GM18868 (cell line): ENCODE data around the gene MTG1.
"Not testable (repeated sequence)": the region's sequence is repeated elsewhere in the genome, so short reads cannot be mapped to it uniquely, and the experiment has no call there.

Experiments
- ATAC-seq: cut with Tn5 transposase; IDR thresholded peaks from one replicate; pipeline ENCODE4 v1.9.1; 2021; ENCODE audit warnings: mild to moderate bottlenecking, moderate library complexity; ENCODE audit not compliant: unreplicated experiment

MTG1 gene

DNA sequence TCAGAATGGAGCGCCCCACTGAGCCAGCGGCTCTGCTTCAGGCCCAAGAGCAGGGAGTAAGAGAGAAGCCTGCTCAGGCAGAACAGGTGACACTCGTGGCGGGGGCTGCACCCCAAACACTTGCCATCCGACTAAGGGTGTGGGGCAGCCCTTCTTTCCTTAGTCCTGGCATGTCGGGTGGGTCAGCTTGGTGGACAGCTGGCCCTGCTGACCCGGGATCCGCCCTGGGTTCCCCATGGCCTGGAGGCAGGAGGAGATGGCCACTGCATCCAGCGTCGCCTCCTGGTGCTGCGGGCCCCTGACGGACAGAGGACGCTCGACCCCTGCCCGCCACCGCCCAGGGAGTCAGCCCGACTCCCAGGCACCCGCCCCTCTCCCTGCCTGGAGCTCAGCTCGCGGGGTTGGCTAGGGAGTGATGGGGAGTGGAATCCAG, 16.1 kb upstream of the MTG1 start:
- no peak for ATAC-seq

DNA sequence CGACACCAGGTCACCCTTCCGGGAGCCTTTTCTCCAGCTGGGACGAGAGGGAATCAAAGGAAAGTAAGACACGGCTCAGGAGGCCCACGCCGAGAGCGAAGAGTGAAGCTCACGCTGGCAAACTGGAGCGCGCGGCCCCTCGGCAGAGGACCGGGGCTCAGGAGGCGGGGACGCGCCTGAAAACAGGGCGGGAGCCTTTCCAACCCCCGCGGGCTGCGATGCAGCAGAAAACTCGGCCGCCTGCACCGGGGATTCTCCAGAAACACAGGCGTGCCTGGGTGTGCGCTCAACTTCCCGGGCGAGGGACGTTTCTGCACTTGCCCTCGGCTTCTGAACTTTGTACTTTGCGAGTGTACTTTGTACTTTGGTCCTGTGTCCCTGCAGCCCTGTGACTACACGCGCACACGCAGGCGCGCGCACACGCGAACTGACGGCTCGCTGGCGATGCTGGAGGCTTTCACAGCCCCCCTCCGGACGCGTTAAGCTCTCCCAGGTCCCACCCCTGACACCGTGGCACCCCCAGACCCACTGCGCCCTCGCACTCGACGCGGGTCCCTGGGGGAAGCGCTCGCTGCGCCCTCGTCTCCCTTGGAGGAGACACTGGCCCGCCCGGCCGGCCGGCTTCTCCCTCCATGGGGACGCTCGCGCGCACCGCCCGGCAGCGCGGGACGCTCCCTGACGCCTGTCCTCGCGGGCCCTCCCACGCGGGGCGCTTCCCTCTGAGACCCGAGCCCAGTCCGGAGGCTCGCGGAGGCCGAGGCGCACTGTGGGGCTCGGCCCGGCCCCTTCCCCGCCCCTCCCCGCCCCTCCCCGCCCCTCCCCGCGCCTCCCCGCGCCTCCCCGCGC, 15.5 kb upstream of the MTG1 start:
- ATAC-seq = peak; percentile 42

DNA sequence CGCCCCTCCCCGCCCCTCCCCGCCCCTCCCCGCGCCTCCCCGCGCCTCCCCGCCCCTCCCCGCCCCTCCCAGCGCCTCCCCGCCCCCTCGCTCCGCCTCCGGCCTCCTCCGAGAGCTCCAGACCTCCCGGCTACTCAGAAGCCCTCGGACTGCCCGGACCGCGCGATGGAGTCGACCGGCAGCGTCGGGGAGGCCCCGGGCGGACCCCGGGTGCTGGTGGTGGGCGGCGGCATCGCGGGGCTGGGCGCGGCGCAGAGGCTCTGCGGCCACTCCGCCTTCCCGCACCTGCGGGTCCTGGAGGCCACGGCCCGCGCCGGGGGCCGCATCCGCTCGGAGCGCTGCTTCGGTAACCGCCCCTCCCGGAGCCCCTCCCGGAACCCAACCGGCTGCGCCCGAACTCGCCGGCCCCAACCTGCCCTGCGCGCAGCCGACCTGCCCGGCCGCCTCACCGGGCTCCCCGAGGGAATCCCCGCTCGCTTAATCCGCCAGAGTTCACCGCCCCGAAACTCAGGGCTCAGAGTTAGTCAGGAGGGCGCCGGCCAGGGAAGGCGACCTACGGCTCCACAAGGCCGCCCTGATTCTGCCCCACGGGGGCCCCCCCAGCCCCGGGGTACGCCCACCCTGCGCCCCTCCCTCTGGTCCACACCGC, 14.7 kb upstream of the MTG1 start, which contains the start of gene PAOX:
Gene PAOX, plus strand, starts transcription at position 111 of the 649 bp plus-strand sequence. Its CDS starts 55 bp downstream, at position 166.
- peak; percentile 49 for ATAC-seq

DNA sequence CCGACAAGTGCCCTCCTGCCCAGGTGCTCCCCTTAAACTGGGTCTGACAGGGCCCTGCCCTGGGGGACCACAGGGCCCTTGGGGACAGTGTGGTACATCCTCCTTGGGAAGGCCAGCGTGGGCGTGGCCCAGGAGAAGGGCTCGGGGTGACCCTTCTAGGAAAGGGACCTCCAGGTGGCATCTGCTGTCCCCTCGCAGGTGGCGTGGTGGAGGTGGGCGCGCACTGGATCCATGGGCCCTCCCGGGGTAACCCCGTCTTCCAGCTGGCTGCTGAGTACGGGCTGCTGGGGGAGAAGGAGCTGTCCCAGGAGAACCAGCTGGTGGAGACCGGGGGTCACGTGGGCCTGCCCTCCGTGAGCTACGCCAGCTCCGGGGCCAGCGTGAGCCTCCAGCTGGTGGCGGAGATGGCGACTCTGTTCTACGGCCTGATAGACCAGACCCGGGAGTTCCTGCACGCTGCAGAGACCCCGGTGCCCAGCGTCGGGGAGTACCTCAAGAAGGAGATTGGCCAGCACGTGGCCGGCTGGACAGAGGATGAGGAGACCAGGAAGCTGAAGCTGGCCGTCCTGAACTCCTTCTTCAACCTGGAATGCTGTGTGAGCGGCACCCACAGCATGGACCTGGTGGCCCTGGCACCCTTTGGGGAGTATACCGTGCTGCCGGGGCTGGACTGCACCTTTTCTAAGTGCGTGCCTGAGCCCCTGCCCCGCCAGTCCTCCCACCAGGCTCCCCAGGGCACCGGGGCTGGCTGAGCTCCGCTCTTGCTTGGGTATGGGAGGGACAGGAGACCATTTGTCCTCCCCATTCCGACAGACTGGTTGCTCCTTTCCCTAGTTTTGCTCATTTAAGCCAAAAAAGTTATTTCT, 13.9 kb upstream of the MTG1 start:
- ATAC-seq = no peak

DNA sequence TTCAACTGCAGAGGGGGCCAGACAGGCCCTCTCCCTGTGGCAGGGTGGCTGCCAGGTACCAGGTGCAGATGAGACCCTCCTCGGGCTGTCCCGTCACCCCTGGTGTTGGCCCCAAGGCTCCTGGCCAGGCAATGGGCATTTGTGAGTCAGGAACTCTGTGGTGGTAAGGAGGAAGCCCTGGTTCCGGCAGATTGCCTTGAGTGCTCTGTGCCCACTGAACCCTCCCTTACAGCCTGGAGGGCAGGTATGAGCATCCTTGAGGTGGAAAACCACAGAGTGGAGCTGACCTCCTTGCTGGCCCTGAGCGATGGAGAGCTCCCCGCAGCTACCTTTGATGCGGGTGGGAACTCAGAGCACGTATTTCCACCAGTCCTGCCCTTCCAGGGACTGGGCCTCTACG, 12.9 kb upstream of the MTG1 start:
- no peak for ATAC-seq

DNA sequence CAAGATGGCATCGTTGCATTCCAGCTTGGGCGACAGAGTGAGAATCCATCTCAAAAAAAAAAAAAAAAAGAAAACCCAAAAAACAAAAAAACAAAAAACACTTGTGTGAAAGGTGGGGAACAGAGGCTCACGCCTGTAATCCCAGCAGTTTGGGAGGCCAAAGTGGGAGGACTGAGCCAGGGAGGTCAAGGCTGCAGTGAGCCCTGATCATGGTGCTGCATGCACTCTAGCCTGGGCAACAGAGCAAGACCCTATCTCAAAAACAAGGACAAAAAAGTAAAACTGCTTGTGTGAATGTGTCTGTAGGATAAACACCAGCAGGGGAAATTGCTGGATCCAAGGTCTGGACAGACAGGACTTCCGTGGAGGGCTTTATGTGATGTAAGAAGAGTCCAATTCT, 10.4 kb upstream of the MTG1 start:
- ATAC-seq = no peak

DNA sequence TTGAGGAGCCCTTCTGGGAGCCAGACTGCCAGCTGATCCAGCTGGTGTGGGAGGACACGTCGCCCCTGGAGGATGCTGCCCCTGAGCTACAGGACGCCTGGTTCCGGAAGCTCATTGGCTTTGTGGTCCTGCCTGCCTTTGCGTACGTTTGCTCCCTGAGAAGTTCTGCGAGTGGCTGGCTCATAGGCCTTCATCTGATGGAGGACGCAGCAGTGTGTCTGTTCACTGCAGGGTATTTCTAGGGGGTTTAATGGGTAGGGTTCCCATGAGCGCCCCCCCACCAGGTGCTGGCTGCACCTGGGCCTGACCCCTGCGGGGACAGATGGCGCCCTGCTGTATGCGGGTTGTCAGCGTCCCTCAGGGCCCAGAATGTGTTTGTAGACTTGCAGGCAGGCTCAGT, 9.9 kb upstream of the MTG1 start:
- ATAC-seq = no peak

DNA sequence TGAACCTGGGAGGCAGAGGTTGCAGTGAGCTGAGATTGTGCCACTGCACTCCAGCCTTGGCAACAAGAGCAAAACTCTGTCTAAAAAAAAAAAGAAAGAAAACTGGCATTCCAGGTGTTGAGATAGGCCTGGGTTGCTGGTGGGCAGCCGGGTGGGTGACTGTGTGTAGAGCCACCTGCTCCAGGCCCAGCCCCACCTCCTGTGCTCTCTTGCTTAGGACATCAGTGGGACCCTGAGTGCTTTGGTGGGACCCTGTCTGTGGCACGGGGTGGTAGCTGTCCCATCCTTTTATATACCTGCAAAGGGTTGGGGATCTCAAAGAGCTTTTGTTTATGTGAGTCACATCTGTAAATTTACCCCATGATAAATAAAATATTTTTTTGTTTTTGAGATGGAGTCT, 8.7 kb upstream of the MTG1 start:
- ATAC-seq = no peak

DNA sequence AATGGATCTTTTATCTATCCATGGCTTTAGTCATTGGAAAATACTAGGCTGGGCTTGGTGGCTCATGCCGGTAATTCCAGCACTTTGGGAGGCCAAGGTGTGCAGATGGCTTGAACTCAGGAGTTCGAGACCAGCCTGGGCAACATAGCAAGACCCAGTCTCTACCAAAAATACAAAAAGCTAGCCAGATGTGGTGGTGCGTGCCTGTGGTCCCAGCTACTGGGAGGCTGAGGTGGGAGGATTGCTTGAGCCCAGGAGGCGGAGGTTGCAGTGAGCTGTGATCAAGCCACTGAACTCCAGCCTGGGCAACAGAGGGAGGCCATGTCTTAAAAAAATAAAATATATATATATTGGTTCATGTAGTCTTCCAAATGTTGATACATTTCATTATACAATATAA, 7.0 kb upstream of the MTG1 start:
- not testable (repeated sequence) for ATAC-seq

DNA sequence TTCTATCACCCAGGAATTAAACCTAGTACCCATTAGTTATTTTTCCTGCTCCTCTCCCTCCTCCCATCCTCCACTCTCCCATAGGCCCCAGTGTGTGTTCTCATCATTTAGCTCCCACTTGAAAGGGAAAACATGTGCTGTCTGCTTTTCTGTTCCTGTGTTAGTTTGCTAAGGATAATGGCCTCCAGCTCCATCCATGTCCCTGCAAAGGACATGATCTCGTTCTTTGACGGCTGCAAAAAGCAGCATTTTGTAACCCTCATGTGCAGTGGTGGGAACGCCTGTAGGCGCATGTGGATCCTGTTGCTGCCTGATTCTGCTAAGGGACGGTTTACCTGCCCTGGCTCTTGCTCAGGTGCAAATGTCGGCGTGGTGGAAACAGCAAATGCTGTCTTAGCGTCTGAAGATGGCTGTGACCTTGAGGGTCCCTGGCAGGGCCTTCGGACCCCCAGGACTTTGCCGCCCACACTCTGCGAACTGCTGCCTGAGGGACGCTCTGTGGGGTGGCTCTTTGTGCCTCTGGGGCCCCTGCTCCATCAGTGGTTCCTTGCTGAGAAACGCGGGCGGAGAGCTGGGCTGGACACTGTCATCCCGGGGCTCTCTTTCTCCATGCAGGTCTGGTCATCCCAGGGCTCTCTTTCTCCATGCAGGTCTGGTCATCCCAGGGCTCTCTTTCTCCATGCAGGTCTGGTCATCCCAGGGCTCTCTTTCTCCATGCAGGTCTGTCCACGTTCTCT, 5.6 kb upstream of the MTG1 start:
- ATAC-seq = no peak

DNA sequence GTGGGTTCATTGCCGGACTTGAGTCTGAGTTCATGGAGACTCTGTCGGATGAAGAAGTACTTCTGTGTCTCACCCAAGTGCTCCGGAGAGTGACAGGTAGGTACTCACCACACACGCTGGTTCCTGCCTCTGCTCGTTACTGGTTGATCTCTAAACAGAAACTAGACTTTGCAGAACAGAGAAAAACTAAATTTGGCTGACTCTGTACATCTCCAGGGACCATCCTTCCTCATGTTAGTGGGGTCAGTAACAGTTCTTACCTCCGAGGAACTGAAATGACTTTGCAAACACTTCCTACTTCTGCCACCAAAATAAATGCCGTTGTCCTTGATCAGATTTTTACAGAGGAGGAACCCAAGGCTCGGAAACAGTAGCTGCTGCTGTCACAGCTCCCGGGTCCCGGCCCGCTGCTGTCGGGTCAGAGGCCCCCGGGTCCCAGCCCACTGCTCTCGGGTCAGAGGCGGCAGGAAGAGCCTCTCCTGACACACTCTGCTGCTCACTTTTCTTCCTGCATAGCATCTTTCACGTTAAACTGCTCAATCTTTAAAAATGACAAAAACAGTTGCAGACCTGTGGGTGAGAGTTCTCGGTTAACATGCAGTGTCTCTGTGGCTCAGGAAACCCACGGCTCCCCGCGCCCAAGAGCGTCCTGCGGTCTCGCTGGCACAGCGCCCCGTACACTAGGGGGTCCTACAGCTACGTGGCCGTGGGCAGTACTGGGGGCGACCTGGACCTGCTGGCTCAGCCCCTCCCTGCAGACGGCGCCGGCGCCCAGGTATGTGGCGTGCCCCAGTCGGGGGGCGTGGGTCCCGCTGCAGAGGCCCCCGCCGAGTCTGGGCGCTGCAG, 4.8 kb upstream of the MTG1 start:
- peak; percentile 85 for ATAC-seq

DNA sequence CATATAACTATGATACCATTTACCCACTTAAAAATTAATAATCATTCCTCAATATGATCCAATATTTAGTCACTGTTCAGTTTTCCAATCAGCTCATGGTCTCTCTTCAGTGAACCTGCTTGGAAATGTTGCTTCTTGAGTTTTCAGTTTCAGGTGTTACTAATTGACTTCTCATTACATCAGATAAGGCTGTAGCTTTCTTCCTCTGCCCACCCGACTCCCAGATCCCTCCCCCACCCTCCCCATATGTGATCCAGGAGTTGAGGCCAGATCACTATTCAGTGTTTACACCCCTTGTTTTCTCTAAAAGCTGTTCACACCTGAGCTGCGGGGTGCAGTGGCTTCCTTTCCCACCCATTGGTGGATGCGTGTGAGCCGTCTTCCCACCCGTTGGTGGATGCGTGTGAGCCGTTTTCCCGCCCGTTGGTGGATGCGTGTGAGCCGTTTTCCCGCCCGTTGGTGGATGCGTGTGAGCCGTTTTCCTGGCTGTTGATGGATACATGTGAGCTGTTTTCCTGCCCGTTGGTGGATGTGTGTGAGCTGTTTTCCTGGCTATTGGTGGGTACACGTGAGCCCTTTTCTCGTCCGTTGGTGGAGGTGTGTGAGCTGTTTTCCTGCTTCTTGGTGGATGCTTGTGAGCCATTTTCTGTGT, 3.2 kb upstream of the MTG1 start:
- ATAC-seq = no peak

DNA sequence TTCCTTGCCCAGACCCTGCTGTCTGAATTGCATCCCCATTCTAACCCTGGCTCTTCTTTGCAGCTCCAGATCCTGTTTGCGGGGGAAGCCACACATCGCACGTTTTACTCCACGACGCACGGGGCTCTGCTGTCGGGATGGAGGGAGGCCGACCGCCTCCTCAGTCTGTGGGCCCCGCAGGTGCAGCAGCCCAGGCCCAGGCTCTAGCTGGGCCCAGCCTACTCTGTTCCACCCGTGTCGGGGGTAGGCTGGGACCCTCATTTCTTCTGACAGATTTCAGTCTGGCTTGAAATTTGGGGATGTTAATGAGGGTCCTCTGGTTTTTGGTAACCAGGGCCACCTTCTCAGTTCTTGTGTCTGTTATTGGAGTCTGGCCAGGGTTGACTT, 2.7 kb upstream of the MTG1 start:
- no peak for ATAC-seq

DNA sequence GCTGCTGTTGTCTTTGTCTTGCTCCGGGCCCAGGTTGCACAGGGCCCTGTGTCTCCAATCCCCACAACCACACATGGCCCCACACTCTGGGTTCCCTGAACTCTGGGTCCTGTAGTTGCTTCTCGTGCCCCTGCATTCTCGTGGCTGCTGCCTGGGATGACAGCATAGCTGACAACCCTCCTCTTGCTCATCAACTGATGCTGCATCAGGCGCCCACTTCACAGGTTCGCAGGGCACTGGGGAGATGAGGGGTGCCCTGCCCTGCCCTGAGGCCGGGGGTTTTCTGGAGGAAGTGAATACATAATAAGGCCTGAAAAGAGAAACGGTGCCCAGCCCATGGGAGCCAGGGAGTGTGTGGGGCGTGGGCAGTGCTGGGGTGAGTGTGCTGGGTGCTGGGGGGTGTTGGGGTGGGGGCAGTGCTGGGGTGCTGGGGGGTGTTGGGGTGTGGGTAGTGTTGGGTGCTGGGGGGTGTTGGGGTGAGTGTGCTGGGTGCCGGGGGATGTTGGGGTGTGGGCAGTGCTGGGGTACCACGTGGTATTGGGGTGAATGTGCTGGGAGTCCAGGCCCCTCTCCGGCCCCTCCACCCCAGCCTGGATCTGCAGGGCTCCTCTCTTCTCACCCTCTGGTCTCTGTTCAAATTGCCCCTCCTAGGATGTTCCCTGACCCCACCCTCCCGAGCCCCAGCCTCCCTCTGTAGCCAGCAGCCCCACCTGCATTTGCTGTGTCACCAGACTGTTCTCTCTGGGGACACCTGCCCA, 2.0 kb upstream of the MTG1 start:
- no peak for ATAC-seq

DNA sequence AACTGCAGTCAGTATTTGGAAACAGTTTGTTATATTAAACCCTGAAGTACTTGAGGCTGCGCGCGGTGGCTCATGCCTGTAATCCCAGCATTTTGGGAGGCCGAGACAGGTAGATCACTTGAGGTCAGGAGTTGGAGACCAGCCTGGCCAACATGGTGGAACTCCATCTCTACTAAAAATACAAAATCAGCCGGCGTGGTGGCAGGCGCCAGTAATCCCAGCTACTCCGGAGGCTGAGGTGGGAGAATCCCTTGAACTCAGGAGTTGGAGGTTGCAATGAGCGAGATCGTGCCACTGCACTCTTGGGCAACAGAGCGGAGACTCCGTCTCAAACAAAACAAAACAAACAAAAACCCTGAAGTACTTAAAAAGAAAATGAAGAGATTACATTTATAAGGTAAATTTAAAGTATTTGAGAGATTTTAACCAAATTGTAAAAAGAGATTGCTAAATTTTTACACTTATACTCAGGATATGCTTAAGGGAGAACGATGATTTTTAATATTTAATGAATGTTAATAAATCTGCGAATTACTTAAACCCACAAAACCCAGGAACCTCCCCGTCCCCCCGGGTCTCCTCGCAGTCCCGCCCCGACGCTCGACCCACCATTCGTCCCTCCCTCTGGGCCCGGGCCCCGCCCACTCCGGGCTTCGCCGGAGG, 425 bp upstream of the MTG1 start:
- ATAC-seq = no peak

DNA sequence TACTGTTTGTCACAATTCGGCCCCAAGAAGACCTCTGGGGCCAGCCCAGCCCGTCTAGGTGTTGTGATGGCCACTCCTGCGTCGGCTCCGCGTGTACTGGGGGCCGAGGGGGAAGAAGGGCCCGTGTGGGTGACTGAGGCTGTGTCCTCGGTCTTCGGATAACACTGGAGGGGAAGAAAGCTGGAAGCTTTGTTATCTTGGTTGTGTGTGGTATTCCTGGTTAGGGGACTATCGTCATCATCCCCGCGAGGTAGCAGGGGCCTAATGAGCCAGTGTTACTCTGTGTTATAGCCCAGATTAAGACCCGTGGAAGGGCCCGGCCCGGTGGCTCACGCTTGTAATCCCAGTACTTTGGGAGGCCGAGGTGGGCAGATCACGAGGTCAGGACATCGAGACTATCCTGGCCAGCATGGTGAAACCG, 854 bp downstream of the MTG1 start:
- no peak for ATAC-seq

DNA sequence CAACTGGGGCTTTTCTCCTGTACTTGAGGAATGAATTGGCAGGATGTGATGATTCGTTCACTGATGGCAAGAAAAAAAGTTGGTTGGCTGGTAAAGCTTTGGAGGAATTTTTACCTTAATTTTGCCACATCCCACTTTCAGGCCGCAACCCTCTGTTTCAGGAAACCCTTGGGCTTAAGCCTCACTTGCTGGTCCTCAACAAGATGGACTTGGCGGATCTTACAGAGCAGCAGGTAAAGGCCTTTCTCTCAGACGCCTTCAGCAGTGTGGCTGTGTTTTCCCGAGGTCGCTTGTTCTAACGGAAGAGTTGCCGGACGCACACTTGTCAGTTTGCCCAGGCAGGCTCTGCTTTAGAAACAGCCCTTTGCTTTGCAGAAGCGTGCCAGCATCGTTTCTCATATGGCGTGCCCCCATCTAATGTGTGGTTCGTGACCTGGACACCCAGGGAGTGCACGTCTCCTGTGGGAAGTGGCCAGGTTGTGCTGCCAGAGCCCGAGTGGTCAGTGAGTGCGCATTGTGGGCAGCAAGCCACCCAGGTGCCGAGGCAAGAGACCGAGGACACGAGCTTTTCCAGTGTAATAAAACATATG, 2.2 kb downstream of the MTG1 start:
- no peak for ATAC-seq

DNA sequence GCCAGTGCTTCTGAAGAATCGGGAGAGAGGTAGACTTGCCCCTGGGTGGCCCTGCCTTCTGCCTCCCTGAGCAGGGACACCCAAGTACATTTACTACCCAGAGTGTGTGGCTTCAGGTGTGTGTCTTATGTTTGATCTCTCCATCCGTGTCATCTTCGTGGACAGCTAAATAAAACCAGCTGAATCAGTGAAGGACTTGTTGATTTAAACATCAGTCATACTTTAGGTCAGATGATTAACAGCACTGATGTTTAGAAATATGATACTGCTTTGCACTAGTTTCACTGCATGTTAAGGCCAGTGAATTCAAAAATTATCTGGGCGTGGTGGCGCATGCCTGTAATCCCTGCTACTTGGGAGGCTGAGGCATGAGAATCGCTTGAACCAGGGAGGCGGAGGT, 4.0 kb downstream of the MTG1 start:
- ATAC-seq = no peak
